SIG-M5 treated with dmso at 0.1 percent for 504 hours (cell line): ENCODE results near the gene RBBP7.
A peak's percentile ranks its signal among the peaks of the same experiment; 100 is the strongest.

Experiments used
- DNase-seq: peaks from one replicate; lab custom pipeline; 2025; ENCODE audit not compliant: unreplicated experiment; lab: John Stamatoyannopoulos, UW

RBBP7 gene

GRCh38 chrX:16867947-16868346, 2.2 kb downstream of the RBBP7 start:
- DNase-seq, result no peak

- DNase-seq, result no peak
Observed at GRCh38 chrX:16862829-16863228, 7.3 kb downstream of the RBBP7 start.

- DNase-seq, result no peak
Observed at GRCh38 chrX:16856744-16857143, 13.4 kb downstream of the RBBP7 start.

- peak; percentile 36 for DNase-seq
Observed at GRCh38 chrX:16856076-16856404, 14.1 kb downstream of the RBBP7 start.

- no peak for DNase-seq
Observed at GRCh38 chrX:16855363-16856075, 14.6 kb downstream of the RBBP7 start.

GRCh38 chrX:16853537-16853936, 16.6 kb downstream of the RBBP7 start:
- DNase-seq, result no peak

GRCh38 chrX:16852617-16853179, 17.5 kb downstream of the RBBP7 start:
- no peak for DNase-seq

- DNase-seq, result no peak
Observed at GRCh38 chrX:16851827-16852226, 18.3 kb downstream of the RBBP7 start.

GRCh38 chrX:16851421-16851820, 18.7 kb downstream of the RBBP7 start:
- no peak for DNase-seq

GRCh38 chrX:16848541-16848940, 21.6 kb downstream of the RBBP7 start:
- no peak for DNase-seq

GRCh38 chrX:16845686-16846085, 24.5 kb downstream of the RBBP7 start:
- DNase-seq, result no peak

GRCh38 chrX:16843208-16843909, 26.8 kb downstream of the RBBP7 start:
- no peak for DNase-seq

- no peak for DNase-seq
Observed at GRCh38 chrX:16842684-16843083, 27.5 kb downstream of the RBBP7 start.

GRCh38 chrX:16839852-16840460, 30.2 kb downstream of the RBBP7 start:
- DNase-seq, result no peak

- DNase-seq, result no peak
Observed at GRCh38 chrX:16839219-16839851, 30.8 kb downstream of the RBBP7 start.

- DNase-seq, result peak; percentile 12
Observed at GRCh38 chrX:16838202-16839066, 31.7 kb downstream of the RBBP7 start.

- peak; percentile 7 for DNase-seq
Observed at GRCh38 chrX:16836371-16836770, 33.8 kb downstream of the RBBP7 start.

- DNase-seq, result no peak
Observed at GRCh38 chrX:16834806-16835205, 35.4 kb downstream of the RBBP7 start.

GRCh38 chrX:16832301-16832700, 37.9 kb downstream of the RBBP7 start:
- DNase-seq, result no peak

- DNase-seq, result no peak
Observed at GRCh38 chrX:16828124-16828908, 41.8 kb downstream of the RBBP7 start.
